Neural cell (in vitro differentiated cells): Measurements from ENCODE around the gene BEX3. TPM values are rescaled to one million over a fixed set of nuclear protein-coding genes. Genes with fewer than 3 reads are reported as not detected.
A peak's percentile ranks its signal among the peaks of the same experiment; 100 is the strongest.

ENCODE experiments used
- H2AFZ ChIP-seq: fragments of 200-600, 300-800 bp; sonication (generic), shearing (Covaris generic); 2 replicates; pipeline ENCODE4 v1.6.0; 2014; ENCODE audit warnings: low read depth, mild to moderate bottlenecking, antibody characterized with exemption, low read length, moderate library complexity
- H3F3A ChIP-seq: fragments of 200-600 bp; shearing (Covaris generic); 2 replicates; pipeline ENCODE4 v1.6.1; 2016; ENCODE audit warnings: mild to moderate bottlenecking, moderate library complexity, mixed read lengths, antibody characterized with exemption, low read length; ENCODE audit not compliant: insufficient read depth, poor library complexity, severe bottlenecking
- H3K27ac ChIP-seq: fragments of 200-600, 300-800 bp; sonication (generic), shearing (Covaris generic); 2 replicates; pipeline ENCODE4 v1.5.1; 2014; ENCODE audit warnings: mild to moderate bottlenecking, low read length, moderate library complexity
- H3K27me3 ChIP-seq: fragments of 300-800, 200-600 bp; sonication (generic), shearing (Covaris generic); 2 replicates; pipeline ENCODE4 v1.6.0; 2014; ENCODE audit warnings: mild to moderate bottlenecking, low read depth, low read length, moderate library complexity; ENCODE audit not compliant: insufficient read depth
- H3K36me3 ChIP-seq: fragments of 300-800, 200-600 bp; sonication (generic), shearing (Covaris generic); 2 replicates; pipeline ENCODE4 v1.5.1; 2014; ENCODE audit warnings: mild to moderate bottlenecking, antibody characterized with exemption, low read length, moderate library complexity; ENCODE audit not compliant: insufficient read depth
- H3K4me2 ChIP-seq: fragments of 300-800, 200-600 bp; sonication (generic), shearing (Covaris generic); 2 replicates; pipeline ENCODE4 v1.6.0; 2014; ENCODE audit warnings: mild to moderate bottlenecking, low read length
- H3K4me3 ChIP-seq: fragments of 300-800, 200-600 bp; sonication (generic), shearing (Covaris generic); 2 replicates; pipeline ENCODE4 v1.5.1; 2014; ENCODE audit warnings: mild to moderate bottlenecking, low read length, moderate library complexity
- H3K79me2 ChIP-seq: fragments of 200-600 bp; shearing (Covaris generic); replicated peaks from 2 replicates; pipeline ENCODE4 v1.6.0; 2014; ENCODE audit warnings: mild to moderate bottlenecking, low read length, moderate library complexity; ENCODE audit not compliant: insufficient read depth
- H3K9ac ChIP-seq: fragments of 300-800, 200-600 bp; sonication (generic), shearing (Covaris generic); 2 replicates; pipeline ENCODE4 v1.6.1; 2016; ENCODE audit warnings: mild to moderate bottlenecking, low read length, mixed read lengths
- H3K9me2 ChIP-seq: fragments of 200-600 bp; shearing (Covaris generic); 2 replicates; pipeline ENCODE4 v1.6.1; 2016; ENCODE audit warnings: mild to moderate bottlenecking, low read length, mixed read lengths; ENCODE audit not compliant: insufficient read depth
- H3K9me3 ChIP-seq: fragments of 200-600, 300-800 bp; sonication (generic), shearing (Covaris generic); 2 replicates; pipeline ENCODE4 v1.6.1; 2016; ENCODE audit warnings: mild to moderate bottlenecking, mixed run types, low read length, moderate library complexity, mixed read lengths
- H4K20me1 ChIP-seq: fragments of 200-600 bp; shearing (Covaris generic); 2 replicates; pipeline ENCODE4 v1.6.1; 2016; ENCODE audit warnings: mild to moderate bottlenecking, mixed run types; ENCODE audit not compliant: insufficient read depth
- CTCF ChIP-seq: fragments of 450-650 bp; IDR thresholded peaks from 2 replicates; pipeline ENCODE4 v1.5.1; 2014; ENCODE audit warnings: antibody characterized with exemption, mild to moderate bottlenecking, moderate library complexity; ENCODE audit not compliant: poor library complexity, severe bottlenecking
- EP300 ChIP-seq: fragments of 450-650 bp; conservative IDR thresholded peaks from 2 replicates; pipeline ENCODE4 v1.6.1; 2014; ENCODE audit warnings: antibody characterized with exemption, mild to moderate bottlenecking, moderate library complexity; ENCODE audit not compliant: poor library complexity, severe bottlenecking
- EZH2 ChIP-seq: fragments of 200-600, 300-800 bp; shearing (Covaris generic), sonication (generic); IDR thresholded peaks from 2 replicates; pipeline ENCODE4 v1.6.1; 2014; ENCODE audit warnings: antibody characterized with exemption, low read length, borderline replicate concordance, mild to moderate bottlenecking; ENCODE audit not compliant: insufficient read depth, poor library complexity, severe bottlenecking
- MXI1 ChIP-seq: fragments of 450-650 bp; conservative IDR thresholded peaks from 2 replicates; pipeline ENCODE4 v1.6.1; 2014; ENCODE audit warnings: antibody characterized with exemption, mild to moderate bottlenecking; ENCODE audit not compliant: poor library complexity, severe bottlenecking
- POLR2AphosphoS5 ChIP-seq: IDR thresholded peaks from 2 replicates; pipeline ENCODE4 v1.6.1; 2012
- RAD21 ChIP-seq: fragments of 450-650 bp; conservative IDR thresholded peaks from 2 replicates; pipeline ENCODE4 v1.6.1; 2014; ENCODE audit warnings: antibody characterized with exemption, mild to moderate bottlenecking, moderate library complexity
- REST ChIP-seq: IDR thresholded peaks from 2 replicates; pipeline ENCODE4 v1.6.1; 2012; ENCODE audit warnings: borderline replicate concordance
- SMC3 ChIP-seq: fragments of 450-650 bp; conservative IDR thresholded peaks from 2 replicates; pipeline ENCODE4 v1.6.1; 2014; ENCODE audit warnings: antibody characterized with exemption, mild to moderate bottlenecking, moderate library complexity; ENCODE audit not compliant: poor library complexity
- TAF1 ChIP-seq: IDR thresholded peaks from 2 replicates; pipeline ENCODE4 v1.6.1; 2012; ENCODE audit warnings: low read depth
- polyA plus RNA-seq: library from polyadenylated mRNA; depleted of rRNA; stranded (reverse); fragments of >200 nt; gene quantifications from 2 replicates; pipeline ENCODE4 v1.2.3, GENCODE V29; 2014

Gene BEX3
- polyA plus RNA-seq, 1 donor from 2014 or later: 991 TPM

- peak overlapping the region; percentile 80 for H3K27ac ChIP-seq
- peak overlapping the region; percentile 39 for H3K4me2 ChIP-seq
- H3K9ac ChIP-seq: peak overlapping the region; percentile 69
Observed at GRCh38 chrX:103405009-103405333, 28.6 kb downstream of the BEX3 start.

GRCh38 chrX:103406256-103406655 is 29.9 kb downstream of the BEX3 start:
- Histone ChIP-seq H3K79me2 (no peaks in the 10 kb centered on the region), H2AFZ (no peak overlapping the region), H3K27ac (no peak overlapping the region), H3K9me3 (no peaks in the 10 kb centered on the region), H3K36me3 (no peaks in the 10 kb centered on the region), H3K27me3 (no peaks in the 10 kb centered on the region), H4K20me1 (no peaks in the 10 kb centered on the region), H3K4me3 (no peak overlapping the region), H3K9ac (no peak overlapping the region), H3K9me2 (no peaks in the 10 kb centered on the region), H3F3A (no peaks in the 10 kb centered on the region), H3K4me2 (no peak overlapping the region)
- TF ChIP-seq SMC3 (no peak), EP300 (no peak), RAD21 (no peak), REST (no peak), EZH2 (no peak), MXI1 (no peak), TAF1 (no peak), POLR2AphosphoS5 (no peak), CTCF (no peak)

More at GRCh38 chrX:103405009-103405333, 28.6 kb downstream of the BEX3 start:
- Histone ChIP-seq H3K36me3 (no peaks in the 10 kb centered on the region), H4K20me1 (no peaks in the 10 kb centered on the region), H3F3A (no peaks in the 10 kb centered on the region), H3K27me3 (no peaks in the 10 kb centered on the region), H3K79me2 (no peaks in the 10 kb centered on the region), H3K9me2 (no peaks in the 10 kb centered on the region), H2AFZ (peak overlapping the region; percentile 40), H3K9me3 (no peaks in the 10 kb centered on the region), H3K4me3 (peak overlapping the region; percentile 73)
- TF ChIP-seq MXI1 (peak; percentile 19), EZH2 (no peak), TAF1 (no peak)

GRCh38 chrX:103407776-103408175 is 31.4 kb downstream of the BEX3 start:
- Histone ChIP-seq H3K9me3 (no peaks in the 10 kb centered on the region), H3K27me3 (no peaks in the 10 kb centered on the region), H3K79me2 (no peaks in the 10 kb centered on the region), H3K9ac (no peak overlapping the region), H3F3A (no peaks in the 10 kb centered on the region), H2AFZ (no peak overlapping the region), H3K27ac (no peak overlapping the region), H3K4me3 (no peak overlapping the region), H3K4me2 (no peak overlapping the region), H3K9me2 (no peaks in the 10 kb centered on the region), H3K36me3 (no peaks in the 10 kb centered on the region), H4K20me1 (no peaks in the 10 kb centered on the region)
- TF ChIP-seq EZH2 (no peak), CTCF (no peak), TAF1 (no peak), POLR2AphosphoS5 (no peak), SMC3 (no peak), MXI1 (no peak), RAD21 (no peak), EP300 (no peak), REST (no peak)
